WI38 (cell line): ENCODE data around the gene ARX.

Experiments
- H3K4me3 ChIP-seq: 2 replicates; pipeline ENCODE4 v1.5.1; 2011; ENCODE audit warnings: low read depth, mild to moderate bottlenecking, control low read depth, low read length
- CTCF ChIP-seq: IDR thresholded peaks from 2 replicates; pipeline ENCODE4 v1.5.1; 2012; ENCODE audit warnings: low read depth, mild to moderate bottlenecking, control low read depth, low read length

ARX gene

GRCh38 chrX:24996096-24996709, 19.6 kb downstream of the ARX start:
- no peak for TF ChIP-seq CTCF
- H3K4me3 ChIP-seq = no peak overlapping the region

GRCh38 chrX:24993879-24994278, 21.9 kb downstream of the ARX start:
- H3K4me3 ChIP-seq = no peak overlapping the region
- TF ChIP-seq CTCF = no peak

DNA sequence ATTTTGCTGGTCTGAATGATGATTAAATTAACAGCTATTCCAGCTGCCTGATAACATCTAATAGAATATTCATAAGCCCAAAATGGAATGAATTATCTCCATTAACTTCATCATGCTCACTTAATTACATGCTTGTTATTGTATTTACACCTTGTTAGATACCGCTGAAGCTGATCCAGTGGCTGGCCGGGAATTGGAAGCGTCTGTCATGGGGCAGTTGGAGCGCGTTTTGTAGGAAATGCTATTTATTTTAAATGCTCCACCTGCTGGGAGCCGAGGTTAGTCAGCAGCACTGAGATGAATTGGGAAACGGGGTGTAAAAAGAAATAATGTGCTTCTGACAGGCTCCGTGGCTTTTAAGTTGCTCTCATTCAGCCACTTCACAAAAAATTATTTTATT, 25.2 kb downstream of the ARX start:
- no peak for TF ChIP-seq CTCF
- no peak overlapping the region for H3K4me3 ChIP-seq

DNA sequence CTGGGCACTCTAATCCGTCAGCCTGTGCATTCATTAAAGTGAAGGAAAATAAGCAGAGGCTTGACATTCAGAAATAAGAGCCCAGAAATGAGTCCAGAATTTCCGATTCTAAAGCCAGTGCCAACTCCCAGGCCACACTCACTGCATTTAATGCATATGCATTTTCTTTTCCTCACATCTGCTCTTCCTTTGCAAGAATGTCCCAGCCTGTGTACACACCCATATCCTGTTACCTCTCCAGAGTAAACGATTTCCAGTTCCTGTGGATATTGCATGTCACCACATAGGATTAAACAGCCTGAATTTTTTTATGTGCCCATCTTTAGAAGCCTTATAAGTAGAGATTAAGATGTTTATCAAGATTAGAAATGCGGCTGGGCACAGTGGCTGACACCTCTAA, 27.5 kb downstream of the ARX start:
- H3K4me3 ChIP-seq = no peak overlapping the region
- TF ChIP-seq CTCF = no peak

DNA sequence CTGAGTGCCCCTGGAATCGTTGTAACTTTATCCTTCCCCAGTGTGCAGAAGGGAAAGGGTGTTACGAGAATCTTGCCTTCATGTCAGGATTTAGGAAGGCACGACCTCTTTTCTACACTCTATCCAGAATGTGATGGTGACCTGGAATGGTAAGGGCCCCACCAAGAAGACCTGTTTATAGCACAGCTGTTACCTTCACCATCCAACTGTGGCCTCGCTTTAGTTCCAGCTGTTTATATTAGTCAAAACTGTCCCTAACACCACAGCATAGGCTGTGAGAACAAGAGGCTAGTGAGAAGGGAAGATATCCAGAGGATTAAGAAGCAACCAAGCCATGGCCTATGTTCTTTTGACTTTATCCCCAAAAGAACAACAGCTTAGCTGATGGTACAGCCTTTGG, 28.0 kb downstream of the ARX start:
- no peak overlapping the region for H3K4me3 ChIP-seq
- TF ChIP-seq CTCF = no peak

- no peak for TF ChIP-seq CTCF
Observed at GRCh38 chrX:24985120-24985519, 30.6 kb downstream of the ARX start.

GRCh38 chrX:24983931-24984330, 31.8 kb downstream of the ARX start:
- H3K4me3 ChIP-seq = no peak overlapping the region
- no peak for TF ChIP-seq CTCF

More at GRCh38 chrX:24985120-24985519, 30.6 kb downstream of the ARX start:
- no peak overlapping the region for H3K4me3 ChIP-seq
